Natural killer cell (primary cell): ENCODE results near the gene PANK4. TPM values are rescaled to one million over a fixed set of nuclear protein-coding genes. Genes with fewer than 3 reads are reported as not detected.

Source experiments
- ATAC-seq, 3 donors: fragments of 150-1000 bp in 2 of 3; fragments of 200-7000 bp in 1 of 3; cut with Tn5 transposase; 1 replicate in 1 of 3; 2 replicates in 2 of 3; pipeline ENCODE4 v1.10.0; 2021; ENCODE audit warnings: mild to moderate bottlenecking in 2 of 3, moderate library complexity in 2 of 3
- DNase-seq, 2 donors: peaks; one replicate each; pipeline versions ENCODE4 v3.0.0 to v3.0.0-alpha.2; 2013 to 2021; ENCODE audit warnings: mixed read lengths in 1 of 2
- H3K27ac ChIP-seq: one replicate; pipeline ENCODE4 v1.5.1; 2013; ENCODE audit warnings: mild to moderate bottlenecking, low read length
- H3K27me3 ChIP-seq: one replicate; pipeline ENCODE4 v1.6.1; 2013; ENCODE audit warnings: low read length; ENCODE audit not compliant: control insufficient read depth, insufficient read depth
- H3K36me3 ChIP-seq: one replicate; pipeline ENCODE4 v1.6.1; 2013; ENCODE audit warnings: low read length; ENCODE audit not compliant: control insufficient read depth, insufficient read depth
- H3K4me1 ChIP-seq: one replicate; pipeline ENCODE4 v1.6.1; 2013; ENCODE audit warnings: low read length; ENCODE audit not compliant: control insufficient read depth, insufficient read depth
- H3K4me3 ChIP-seq: one replicate; pipeline ENCODE4 v1.5.1; 2013; ENCODE audit warnings: low read length
- H3K9me3 ChIP-seq: one replicate; pipeline ENCODE4 v1.6.1; 2013; ENCODE audit warnings: low read length; ENCODE audit not compliant: control insufficient read depth, insufficient read depth
- H3K27ac Mint-ChIP-seq, 2 donors: one replicate each; pipeline ENCODE4 v1.8.0; 2022; ENCODE audit warnings: mild to moderate bottlenecking in 2 of 2, mixed read lengths in 2 of 2, moderate library complexity in 1 of 2
- H3K27me3 Mint-ChIP-seq, 2 donors: one replicate each; pipeline ENCODE4 v1.8.0; 2022; ENCODE audit warnings: low read depth in 2 of 2, mixed read lengths in 2 of 2
- H3K36me3 Mint-ChIP-seq: one replicate; pipeline ENCODE4 v1.8.0; 2022; ENCODE audit warnings: mixed read lengths
- H3K4me1 Mint-ChIP-seq, 2 donors: one replicate each; pipeline ENCODE4 v1.8.0; 2022; ENCODE audit warnings: mixed read lengths in 2 of 2
- H3K4me3 Mint-ChIP-seq: one replicate; pipeline ENCODE4 v1.8.0; 2022; ENCODE audit warnings: mild to moderate bottlenecking, moderate library complexity, mixed read lengths
- H3K9me3 Mint-ChIP-seq, 2 donors: one replicate each; pipeline ENCODE4 v1.8.0; 2022; ENCODE audit warnings: mixed read lengths in 2 of 2
- WGBS: methylation state at CpG from one replicate; pipeline ENCODE4 v1.1.7; 2013; ENCODE audit warnings: missing lambda C conversion rate; ENCODE audit not compliant: insufficient coverage; 5-methylcytosine and 5-hydroxymethylcytosine counted together
- intact Hi-C: fragments of 100-400 bp; cut with micrococcal nuclease; formaldehyde crosslinking; loops from one replicate; pipeline ENCODE4 v1.14.2; 2022
- total RNA-seq, 4 donors: library from RNA; stranded (reverse); fragments of 120-200 nt in 1 of 4; gene quantifications; one replicate each; pipeline versions ENCODE4 v1.2.3 to v1.2.4, GENCODE V29; 2013 to 2022
- TF ChIP-seq, protein P1 (sequence below): fragments of 200-600 bp; IDR thresholded peaks from one replicate; pipeline ENCODE4 v1.8.0; 2022; ENCODE audit warnings: antibody characterized with exemption

Gene PANK4
- total RNA-seq, 3 donors from 2014 or later (not counting 1 experiment from before 2014, with no cell fraction given): 48.2 to 75.7 (median 61.8) TPM

DNA sequence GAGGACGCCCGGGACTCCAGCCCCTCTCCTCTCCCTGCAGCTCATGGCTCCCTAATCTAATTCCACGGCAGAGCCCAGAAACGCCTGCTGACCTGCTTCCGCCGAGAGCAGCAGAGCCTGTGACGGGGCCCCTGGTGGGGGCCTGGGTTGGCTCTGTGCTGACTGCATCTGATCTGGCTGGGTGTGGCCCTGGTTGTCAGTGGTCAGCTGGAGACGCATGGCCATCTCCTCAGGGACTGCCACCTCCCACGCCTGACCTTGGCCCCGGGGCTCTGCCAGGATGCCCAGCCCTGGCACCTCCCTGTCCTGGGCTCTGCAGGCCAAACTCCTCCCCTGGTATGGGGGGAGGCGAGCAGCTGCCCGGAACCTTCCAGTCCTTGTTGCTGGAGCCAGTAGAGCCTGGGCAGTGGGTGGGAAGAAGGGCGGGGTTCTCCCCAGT lies 51.4 kb downstream of the PANK4 start:
- no peaks in the 10 kb centered on the region for H3K27me3 Mint-ChIP-seq
- intact Hi-C loops: no loop called here

DNA sequence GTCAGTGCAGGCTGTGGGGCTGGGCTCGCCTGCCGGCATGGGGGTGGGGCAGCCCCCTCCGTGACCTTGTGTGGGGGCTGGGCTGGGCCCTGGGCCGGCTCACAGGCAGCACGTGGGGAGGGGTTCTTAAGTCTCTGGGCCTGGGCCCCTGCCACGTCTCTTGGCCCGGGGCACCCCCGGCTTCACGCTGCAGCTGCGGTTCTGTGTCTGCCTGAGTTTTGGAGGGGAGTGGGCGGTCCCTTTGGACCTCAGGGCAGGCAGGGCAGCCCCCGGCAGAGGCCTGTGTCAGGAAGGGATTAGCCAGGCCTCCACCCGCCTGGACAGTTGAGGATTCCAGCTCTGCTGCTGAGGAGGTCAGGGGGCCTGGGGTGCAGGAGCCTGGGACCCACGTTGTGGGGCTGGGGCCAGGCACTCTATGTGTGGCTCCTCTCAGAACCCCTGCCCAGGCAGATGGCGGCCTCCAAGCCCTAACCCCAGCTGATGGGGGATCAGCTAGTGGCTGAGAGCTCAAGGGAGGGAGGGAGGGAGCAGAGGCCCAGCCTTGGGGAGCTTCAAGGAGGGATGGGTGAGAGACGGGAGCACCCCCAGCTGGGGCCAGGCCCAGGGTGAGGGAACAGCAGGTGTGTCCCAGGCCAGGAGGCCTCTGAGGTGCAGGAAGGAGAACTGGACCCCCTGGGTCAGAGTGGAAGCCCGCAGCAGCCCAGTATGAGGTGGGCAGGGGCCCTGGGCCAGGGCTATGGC lies 52.1 kb downstream of the PANK4 start:
- 76% methylated on average over 17 of the region's 17 CpGs for WGBS
- Mint-ChIP-seq H3K4me1 (peaks cover 0 to 9% of the 10 kb centered on the region in 2 donors), H3K36me3 (no peaks in the 10 kb centered on the region), H3K27me3 (no peaks in the 10 kb centered on the region), H3K9me3 (no peaks in the 10 kb centered on the region), H3K27ac (no peak overlapping the region), H3K4me3 (no peak overlapping the region)
- H3K4me3 ChIP-seq: no peak overlapping the region
- DNase-seq (no peak), ATAC-seq (no peak)
- no peaks in the 10 kb centered on the region for H3K9me3 ChIP-seq
- no peaks in the 10 kb centered on the region for H3K36me3 ChIP-seq
- intact Hi-C loops: no loop called here
- no peaks in the 10 kb centered on the region for H3K27me3 ChIP-seq
- no peaks in the 10 kb centered on the region for H3K4me1 ChIP-seq
- H3K27ac ChIP-seq: no peak overlapping the region
- TF ChIP-seq, protein P1, sequence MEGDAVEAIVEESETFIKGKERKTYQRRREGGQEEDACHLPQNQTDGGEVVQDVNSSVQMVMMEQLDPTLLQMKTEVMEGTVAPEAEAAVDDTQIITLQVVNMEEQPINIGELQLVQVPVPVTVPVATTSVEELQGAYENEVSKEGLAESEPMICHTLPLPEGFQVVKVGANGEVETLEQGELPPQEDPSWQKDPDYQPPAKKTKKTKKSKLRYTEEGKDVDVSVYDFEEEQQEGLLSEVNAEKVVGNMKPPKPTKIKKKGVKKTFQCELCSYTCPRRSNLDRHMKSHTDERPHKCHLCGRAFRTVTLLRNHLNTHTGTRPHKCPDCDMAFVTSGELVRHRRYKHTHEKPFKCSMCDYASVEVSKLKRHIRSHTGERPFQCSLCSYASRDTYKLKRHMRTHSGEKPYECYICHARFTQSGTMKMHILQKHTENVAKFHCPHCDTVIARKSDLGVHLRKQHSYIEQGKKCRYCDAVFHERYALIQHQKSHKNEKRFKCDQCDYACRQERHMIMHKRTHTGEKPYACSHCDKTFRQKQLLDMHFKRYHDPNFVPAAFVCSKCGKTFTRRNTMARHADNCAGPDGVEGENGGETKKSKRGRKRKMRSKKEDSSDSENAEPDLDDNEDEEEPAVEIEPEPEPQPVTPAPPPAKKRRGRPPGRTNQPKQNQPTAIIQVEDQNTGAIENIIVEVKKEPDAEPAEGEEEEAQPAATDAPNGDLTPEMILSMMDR: no peak

More for the DNA sequence above, 51.4 kb downstream of the PANK4 start:
- Mint-ChIP-seq H3K9me3 (no peaks in the 10 kb centered on the region), H3K36me3 (no peaks in the 10 kb centered on the region), H3K4me1 (peaks cover 0 to 9% of the 10 kb centered on the region in 2 donors), H3K4me3 (no peak overlapping the region), H3K27ac (no peak overlapping the region)
- ATAC-seq: no peak
- DNase-seq: no peak
- Histone ChIP-seq H3K4me3 (no peak overlapping the region), H3K27ac (no peak overlapping the region), H3K36me3 (no peaks in the 10 kb centered on the region), H3K27me3 (no peaks in the 10 kb centered on the region), H3K9me3 (no peaks in the 10 kb centered on the region), H3K4me1 (no peaks in the 10 kb centered on the region)
- 85% methylated on average over 13 of the region's 13 CpGs for WGBS
- TF ChIP-seq, protein P1: no peak

DNA sequence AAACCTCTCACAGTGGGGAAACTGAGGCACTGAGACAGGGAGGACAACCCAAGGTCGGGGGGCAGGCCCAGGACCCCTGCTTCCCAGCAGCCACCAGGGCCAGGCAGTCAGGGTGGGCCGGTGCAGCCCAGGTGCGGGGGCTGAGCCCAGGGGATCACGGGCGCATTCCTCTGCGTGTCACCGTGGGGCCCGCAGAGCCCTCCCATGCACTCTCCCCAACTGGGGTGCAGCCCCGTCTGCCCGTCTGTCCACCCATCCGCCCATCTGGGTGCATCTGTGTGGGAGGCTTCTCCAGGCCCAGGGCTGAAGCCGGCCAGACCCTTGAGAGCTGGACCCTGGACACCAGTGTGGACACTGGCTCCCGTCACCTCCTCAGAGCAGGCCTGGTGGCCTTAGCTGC lies 53.2 kb downstream of the PANK4 start:
- no peaks in the 10 kb centered on the region for H3K36me3 Mint-ChIP-seq
- no peak for DNase-seq
- Histone ChIP-seq H3K27me3 (no peaks in the 10 kb centered on the region), H3K4me1 (no peaks in the 10 kb centered on the region), H3K36me3 (no peaks in the 10 kb centered on the region), H3K9me3 (no peaks in the 10 kb centered on the region), H3K4me3 (no peak overlapping the region), H3K27ac (no peak overlapping the region)
- no peak for ATAC-seq
- 91% methylated on average over 13 of the region's 13 CpGs for WGBS
- no peaks in the 10 kb centered on the region for H3K27me3 Mint-ChIP-seq
- H3K27ac Mint-ChIP-seq: no peak overlapping the region
- peaks cover 0 to 12% of the 10 kb centered on the region in 2 donors for H3K4me1 Mint-ChIP-seq
- TF ChIP-seq, protein P1: no peak
- no peak overlapping the region for H3K4me3 Mint-ChIP-seq
- no peaks in the 10 kb centered on the region for H3K9me3 Mint-ChIP-seq
- intact Hi-C loops: no loop called here
